T-helper 9 cell (primary cell): ENCODE data around the gene WFDC12.
"Not testable (repeated sequence)": the region's sequence is repeated elsewhere in the genome, so short reads cannot be mapped to it uniquely, and the experiment has no call there.

Experiments
- DNase-seq: peaks from one replicate; pipeline ENCODE4 v3.0.0-alpha.2; 2020
- total RNA-seq, 2 donors: gene quantifications; one replicate each; lab custom pipeline; 2026; lab: John Stamatoyannopoulos, UW

WFDC12 gene
- 0 reads per million in 2 donors for total RNA-seq

GRCh38 chr20:45124365-45124764, at the start of gene WFDC12:
Gene WFDC12, minus strand, starts transcription at chr20:45124465. Its CDS starts 18 bp downstream, at chr20:45124447.
- no peak for DNase-seq

- DNase-seq = no peak
Observed at GRCh38 chr20:45173522-45173921, 49.3 kb upstream of the WFDC12 start.

- no peak for DNase-seq
Observed at GRCh38 chr20:45164906-45165305, 40.6 kb upstream of the WFDC12 start.

- no peak for DNase-seq
Observed at GRCh38 chr20:45163083-45163803, 39.0 kb upstream of the WFDC12 start.

- no peak for DNase-seq
Observed at GRCh38 chr20:45157962-45158361, 33.7 kb upstream of the WFDC12 start.

- no peak for DNase-seq
Observed at GRCh38 chr20:45156713-45157112, 32.4 kb upstream of the WFDC12 start.

- DNase-seq = not testable (repeated sequence)
Observed at GRCh38 chr20:45154794-45155193, 30.5 kb upstream of the WFDC12 start.

GRCh38 chr20:45154183-45154582, 29.9 kb upstream of the WFDC12 start:
- DNase-seq = no peak

GRCh38 chr20:45153752-45154151, 29.5 kb upstream of the WFDC12 start:
- DNase-seq = no peak

- DNase-seq = no peak
Observed at GRCh38 chr20:45153147-45153546, 28.9 kb upstream of the WFDC12 start.

GRCh38 chr20:45152405-45152804, 28.1 kb upstream of the WFDC12 start:
- DNase-seq = no peak

- DNase-seq = no peak
Observed at GRCh38 chr20:45149062-45149461, 24.8 kb upstream of the WFDC12 start.

- DNase-seq = no peak
Observed at GRCh38 chr20:45140836-45141235, 16.6 kb upstream of the WFDC12 start.

- DNase-seq = not testable (repeated sequence)
Observed at GRCh38 chr20:45139733-45140375, 15.6 kb upstream of the WFDC12 start.

GRCh38 chr20:45138561-45139300, 14.5 kb upstream of the WFDC12 start:
- DNase-seq = peak; percentile 38

GRCh38 chr20:45136911-45137310, 12.6 kb upstream of the WFDC12 start:
- DNase-seq = no peak

GRCh38 chr20:45128099-45128498, 3.8 kb upstream of the WFDC12 start:
- DNase-seq = no peak

GRCh38 chr20:45121388-45121787, 2.9 kb downstream of the WFDC12 start:
- DNase-seq = no peak

GRCh38 chr20:45119556-45120266, 4.6 kb downstream of the WFDC12 start:
- no peak for DNase-seq

- DNase-seq = no peak
Observed at GRCh38 chr20:45118028-45118427, 6.2 kb downstream of the WFDC12 start.

GRCh38 chr20:45117581-45117980, 6.7 kb downstream of the WFDC12 start:
- no peak for DNase-seq

GRCh38 chr20:45115829-45116228, 8.4 kb downstream of the WFDC12 start:
- no peak for DNase-seq

- no peak for DNase-seq
Observed at GRCh38 chr20:45115386-45115774, 8.9 kb downstream of the WFDC12 start.
